Psoas muscle (tissue), 8 donors: ENCODE measurements around the gene PEDS1. TPM values are rescaled to one million over a fixed set of nuclear protein-coding genes. Genes with fewer than 3 reads are reported as not detected.
A peak's percentile ranks its signal among the peaks of the same experiment; 100 is the strongest.

Experiments used
- ATAC-seq, 4 donors: fragments of 200-7000 bp; cut with Tn5 transposase; one replicate each; pipeline ENCODE4 v1.9.1; 2020; ENCODE audit warnings: moderate library complexity in 3 of 4, mild to moderate bottlenecking in 2 of 4
- DNase-seq, 2 donors: peaks; one replicate each; pipeline ENCODE4 v3.0.0-alpha.2; 2020
- H3K27ac ChIP-seq: fragments of 200-600 bp; one replicate; pipeline ENCODE4 v1.8.0; 2022
- H3K27me3 ChIP-seq, 3 donors: fragments of 200-600 bp in 1 of 3; one replicate each; pipeline versions ENCODE4 v1.6.1 to v1.8.0; 2013 to 2022; ENCODE audit warnings: low read length in 2 of 3, mild to moderate bottlenecking in 2 of 3, moderate library complexity in 1 of 3; ENCODE audit not compliant: insufficient read depth in 3 of 3
- H3K36me3 ChIP-seq, 2 donors: fragments of 200-600 bp in 1 of 2; one replicate each; pipeline versions ENCODE4 v1.6.1 to v1.8.0; 2013 to 2022; ENCODE audit warnings: low read depth in 1 of 2, mild to moderate bottlenecking in 1 of 2, moderate library complexity in 1 of 2; ENCODE audit not compliant: insufficient read depth in 1 of 2
- H3K4me1 ChIP-seq: fragments of 200-600 bp; one replicate; pipeline ENCODE4 v1.8.0; 2022
- H3K4me3 ChIP-seq: fragments of 200-600 bp; one replicate; pipeline ENCODE4 v1.8.0; 2022; ENCODE audit warnings: mild to moderate bottlenecking
- H3K9me3 ChIP-seq: fragments of 200-600 bp; one replicate; pipeline ENCODE4 v1.8.0; 2022
- CTCF ChIP-seq: fragments of 200-600 bp; IDR thresholded peaks from one replicate; pipeline ENCODE4 v1.8.0; 2022; ENCODE audit warnings: antibody characterized with exemption
- WGBS, 3 donors: extraction: QIAGEN DNeasy Blood & Tissue Kit; methylation state at CpG; one replicate each; pipeline versions ENCODE4 v1.1.6 to v1.1.7; 2013; 5-methylcytosine and 5-hydroxymethylcytosine counted together
- intact Hi-C, 2 donors: fragments of 100-400 bp; cut with DNase I; formaldehyde crosslinking; loops; one replicate each; pipeline versions ENCODE4 v1.11.0 to v1.14.2; 2022
- polyA plus RNA-seq, 3 donors: library from polyadenylated mRNA; stranded (reverse); fragments of 200-250 nt; gene quantifications; one replicate each; pipeline ENCODE4 v1.2.3, GENCODE V29; 2013
- total RNA-seq, 4 donors: library from RNA; stranded (reverse); fragmentation: NEBNext Ultra II Directional in 2 of 4; extraction: Animal tissue kit (Norgen Biotek cat#: 25700) in 2 of 4; gene quantifications; one replicate each; pipeline versions ENCODE4 v1.2.1 to v1.2.4, GENCODE V29; 2021 to 2023
- donor health status: healthy with polysubstance abuse.
- donor health status: DM: no; HTN: no; CAD: no; lungs with moderate emphysema.
- donor health status: Bipolar disorder and iron deficiency.
- donor health status: healthy.
- donor health status: DM: yes; HTN: yes; CAD: no.
- donor health status: DM: no; HTN: no; CAD: no.
- donor health status: DM: no; HTN: no; CAD: no.
- donor health status: DM: yes; HTN: yes; CAD: no.

PEDS1 gene
- total and polyA plus RNA-seq, 7 donors = 17.5 to 59.2 (median 40.2) TPM

GRCh38 chr20:50133474-50134217, 19.9 kb downstream of the PEDS1 start:
- 38 to 47% (median 38%) methylated on average over 7 to 9 of the region's 9 CpGs for WGBS, 3 donors

GRCh38 chr20:50133041-50133440, 20.5 kb downstream of the PEDS1 start:
- ATAC-seq = peak; percentile 18 to 63 (median 42)
- Histone ChIP-seq H3K27ac (peak overlapping the region; percentile 89), H3K27me3 (no peaks in the 10 kb centered on the region), H3K36me3 (peaks cover 7 to 24% of the 10 kb centered on the region in 2 donors), H3K4me3 (no peak overlapping the region), H3K4me1 (peaks cover 80% of the 10 kb centered on the region), H3K9me3 (no peaks in the 10 kb centered on the region)
- TF ChIP-seq CTCF = no peak
- intact Hi-C loops = no loop called here
- 40 to 63% (median 42%) methylated on average over 6 of the region's 6 CpGs for WGBS, 3 donors
- peak in 1 of 2 donors; percentile 57 for DNase-seq

More at GRCh38 chr20:50133474-50134217, 19.9 kb downstream of the PEDS1 start:
- Histone ChIP-seq H3K36me3 (peaks cover 7 to 21% of the 10 kb centered on the region in 2 donors), H3K4me3 (no peak overlapping the region), H3K9me3 (no peaks in the 10 kb centered on the region), H3K4me1 (peaks cover 80% of the 10 kb centered on the region), H3K27ac (peak overlapping the region; percentile 89), H3K27me3 (no peaks in the 10 kb centered on the region)
- peak; percentile 76 to 85 (median 81) for ATAC-seq
- TF ChIP-seq CTCF = peak; percentile 23
- DNase-seq = peak; percentile 76 to 87
- intact Hi-C loops = no loop called here

- no peak overlapping the region for H3K4me3 ChIP-seq
- peak; percentile 21 to 75 (median 54) for ATAC-seq
- no peaks in the 10 kb centered on the region for H3K27me3 ChIP-seq
- intact Hi-C loops = no loop called here
- H3K36me3 ChIP-seq = peaks cover 7 to 40% of the 10 kb centered on the region in 2 donors
- no peaks in the 10 kb centered on the region for H3K9me3 ChIP-seq
- WGBS, 3 donors = 41 to 60% (median 41%) methylated on average over 4 of the region's 4 CpGs
- TF ChIP-seq CTCF = no peak
- peak in 1 of 2 donors; percentile 68 for DNase-seq
- peaks cover 88% of the 10 kb centered on the region for H3K4me1 ChIP-seq
- H3K27ac ChIP-seq = peak overlapping the region; percentile 89
Measured at GRCh38 chr20:50130995-50131394, 22.5 kb downstream of the PEDS1 start.

GRCh38 chr20:50130356-50130723, 23.2 kb downstream of the PEDS1 start:
- peak overlapping the region; percentile 89 for H3K27ac ChIP-seq
- no peak for TF ChIP-seq CTCF
- no peak overlapping the region for H3K4me3 ChIP-seq
- 26 to 100% (median 86%) methylated on average over 1 of the region's 1 CpG for WGBS, 3 donors
- H3K36me3 ChIP-seq = peaks cover 7 to 46% of the 10 kb centered on the region in 2 donors
- intact Hi-C loops = no loop called here
- H3K9me3 ChIP-seq = no peaks in the 10 kb centered on the region
- DNase-seq (no peak), ATAC-seq (no peak)
- H3K27me3 ChIP-seq = no peaks in the 10 kb centered on the region
- H3K4me1 ChIP-seq = peaks cover 89% of the 10 kb centered on the region
